Liver (tissue), 9 donors: ENCODE results near the gene WDR48. TPM values are rescaled to one million over a fixed set of nuclear protein-coding genes. Genes with fewer than 3 reads are reported as not detected.

ENCODE experiments used
- DNase-seq: peaks from one replicate; pipeline ENCODE4 v3.0.0-alpha.2; 2017; ENCODE audit warnings: low spot score
- H3K27ac ChIP-seq, 2 donors: one replicate each; pipeline ENCODE4 v1.7.0; 2013; ENCODE audit warnings: inconsistent platforms in 2 of 2, low read length in 2 of 2, control low read depth in 1 of 2, low read depth in 1 of 2, mild to moderate bottlenecking in 1 of 2
- H3K27me3 ChIP-seq, 4 donors: one replicate each; pipeline versions ENCODE4 v1.6.1 to v1.7.0; 2013; ENCODE audit warnings: low read length in 3 of 4, inconsistent platforms in 1 of 4, mild to moderate bottlenecking in 1 of 4, moderate library complexity in 1 of 4; ENCODE audit not compliant: control insufficient read depth in 4 of 4, insufficient read depth in 4 of 4
- H3K36me3 ChIP-seq, 4 donors: one replicate each; pipeline versions ENCODE4 v1.6.1 to v1.7.0; 2013; ENCODE audit warnings: low read length in 3 of 4, mild to moderate bottlenecking in 3 of 4, low read depth in 1 of 4, moderate library complexity in 1 of 4; ENCODE audit not compliant: control insufficient read depth in 4 of 4, insufficient read depth in 3 of 4
- H3K4me1 ChIP-seq, 4 donors: one replicate each; pipeline versions ENCODE4 v1.6.1 to v1.7.0; 2013; ENCODE audit warnings: low read length in 3 of 4, mild to moderate bottlenecking in 3 of 4, moderate library complexity in 1 of 4; ENCODE audit not compliant: control insufficient read depth in 4 of 4, insufficient read depth in 4 of 4
- H3K4me3 ChIP-seq, 3 donors: one replicate each; pipeline versions ENCODE4 v1.6.1 to v1.7.0; 2013; ENCODE audit warnings: low read length in 3 of 3, control low read depth in 1 of 3, low read depth in 1 of 3, mild to moderate bottlenecking in 1 of 3
- H3K9ac ChIP-seq, 2 donors: one replicate each; pipeline ENCODE4 v1.7.0; 2013; ENCODE audit warnings: low read length in 2 of 2, mild to moderate bottlenecking in 2 of 2, moderate library complexity in 2 of 2, control low read depth in 1 of 2, low read depth in 1 of 2
- H3K9me3 ChIP-seq, 4 donors: one replicate each; pipeline versions ENCODE4 v1.6.1 to v1.7.0; 2013; ENCODE audit warnings: low read length in 3 of 4; ENCODE audit not compliant: control insufficient read depth in 4 of 4
- EGR1 ChIP-seq, 2 donors: IDR thresholded peaks; 2 replicates each; pipeline ENCODE4 v1.6.1; 2016 to 2018; ENCODE audit warnings: antibody characterized with exemption in 2 of 2, low read depth in 2 of 2
- FOXA1 ChIP-seq: IDR thresholded peaks from 2 replicates; pipeline ENCODE4 v1.6.1; 2016; ENCODE audit warnings: antibody characterized with exemption
- FOXA2 ChIP-seq: IDR thresholded peaks from 2 replicates; pipeline ENCODE4 v1.6.1; 2016; ENCODE audit warnings: antibody characterized with exemption
- GABPA ChIP-seq, 2 donors: IDR thresholded peaks in 1 of 2; conservative IDR thresholded peaks in 1 of 2; 2 replicates each; pipeline ENCODE4 v1.6.1; 2016; ENCODE audit warnings: antibody characterized with exemption in 2 of 2, mild to moderate bottlenecking in 1 of 2, moderate library complexity in 1 of 2
- HNF4A ChIP-seq, 2 donors: conservative IDR thresholded peaks; 2 replicates each; pipeline ENCODE4 v1.6.1; 2016; ENCODE audit warnings: antibody characterized with exemption in 2 of 2, mild to moderate bottlenecking in 2 of 2
- HNF4G ChIP-seq: IDR thresholded peaks from 2 replicates; pipeline ENCODE4 v1.6.1; 2016; ENCODE audit warnings: antibody characterized with exemption
- JUND ChIP-seq, 2 donors: IDR thresholded peaks; 2 replicates each; pipeline ENCODE4 v1.6.1; 2016; ENCODE audit warnings: antibody characterized with exemption in 2 of 2
- NR2F2 ChIP-seq: IDR thresholded peaks from 2 replicates; pipeline ENCODE4 v1.6.1; 2016; ENCODE audit warnings: antibody characterized with exemption
- RAD21 ChIP-seq, 2 donors: IDR thresholded peaks; 2 replicates each; pipeline ENCODE4 v1.6.1; 2016; ENCODE audit warnings: antibody characterized with exemption in 2 of 2, mild to moderate bottlenecking in 2 of 2
- RXRA ChIP-seq, 2 donors: IDR thresholded peaks; 2 replicates each; pipeline ENCODE4 v1.6.1; 2017 to 2018; ENCODE audit warnings: antibody characterized with exemption in 2 of 2, mild to moderate bottlenecking in 1 of 2
- SP1 ChIP-seq: IDR thresholded peaks from 2 replicates; pipeline ENCODE4 v1.6.1; 2018; ENCODE audit warnings: antibody characterized with exemption, mild to moderate bottlenecking
- TAF1 ChIP-seq: conservative IDR thresholded peaks from 2 replicates; pipeline ENCODE4 v1.6.1; 2016; ENCODE audit warnings: antibody characterized with exemption, mild to moderate bottlenecking
- YY1 ChIP-seq: IDR thresholded peaks from 2 replicates; pipeline ENCODE4 v1.6.1; 2016; ENCODE audit warnings: antibody characterized with exemption, mild to moderate bottlenecking
- WGBS: extraction: QIAGEN DNeasy Blood & Tissue Kit; methylation state at CpG from one replicate; pipeline ENCODE4 v1.1.7; 2013; 5-methylcytosine and 5-hydroxymethylcytosine counted together
- polyA plus RNA-seq, 2 donors: library from polyadenylated mRNA; stranded (reverse) in 1 of 2; unstranded in 1 of 2; fragments of 200-250 nt in 1 of 2; fragments of >200 nt in 1 of 2; fragmentation: Nextera tagmentation in 1 of 2; extraction: Ambion mirVana in 1 of 2; gene quantifications; one replicate each; pipeline versions ENCODE4 v1.2.1 to v1.2.3, GENCODE V29; 2013 to 2015
- total RNA-seq, 2 donors: library from RNA; depleted of rRNA; stranded (reverse); fragments of >200 nt; gene quantifications; one replicate each; pipeline ENCODE4 v1.2.3, GENCODE V29; 2014
- TF ChIP-seq, protein P1 (sequence below): IDR thresholded peaks from 2 replicates; pipeline ENCODE4 v1.6.1; 2016; ENCODE audit warnings: antibody characterized with exemption, mild to moderate bottlenecking
- TF ChIP-seq, protein P2 (sequence below): IDR thresholded peaks from 2 replicates; pipeline ENCODE4 v1.6.1; 2016; ENCODE audit warnings: antibody characterized with exemption
- TF ChIP-seq, protein P3 (sequence below): IDR thresholded peaks from 2 replicates; pipeline ENCODE4 v1.6.1; 2016; ENCODE audit warnings: antibody characterized with exemption
- TF ChIP-seq, protein P4 (sequence below): fragments of 150-350 bp; IDR thresholded peaks from 2 replicates; pipeline ENCODE4 v1.5.1; 2017; ENCODE audit warnings: improper control_type of control experiment, low read depth, low read length; ENCODE audit not compliant: missing input control
- TF ChIP-seq, protein P5 (sequence below): IDR thresholded peaks from 2 replicates; pipeline ENCODE4 v1.6.1; 2016; ENCODE audit warnings: antibody characterized with exemption
- donor health status: healthy.
- donor health status: healthy.
- donor health status: healthy.
- donor health status: healthy.
- donor health status: healthy.

WDR48 gene
- total and polyA plus RNA-seq, 4 donors = 8.0 to 24.9 (median 16.5) TPM

DNA sequence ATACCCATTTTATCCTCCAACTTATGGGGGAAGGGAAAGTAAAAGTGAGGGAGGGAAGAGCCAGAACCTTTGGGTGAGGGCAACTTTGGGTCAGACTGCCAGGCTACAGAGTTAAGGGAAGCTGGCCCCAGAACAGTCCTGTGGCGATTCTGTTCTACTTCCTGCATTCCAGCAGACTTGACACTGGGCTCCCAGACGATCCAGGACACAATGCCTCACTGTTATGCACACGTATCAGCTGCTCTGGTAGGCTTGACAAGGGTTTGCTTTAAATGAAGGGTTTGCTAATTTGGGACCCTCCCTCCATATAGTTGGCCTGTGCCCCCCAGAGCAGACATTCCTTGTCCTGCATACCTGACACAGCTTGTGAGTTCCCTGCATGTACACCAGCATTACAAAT lies 45.0 kb downstream of the WDR48 start:
- H3K27me3 ChIP-seq = no peaks in the 10 kb centered on the region
- no peaks in the 10 kb centered on the region for H3K4me1 ChIP-seq
- H3K4me3 ChIP-seq = no peak overlapping the region
- WGBS = 63% methylated on average over 3 of the region's 3 CpGs
- no peak overlapping the region for H3K9ac ChIP-seq
- H3K27ac ChIP-seq = no peak overlapping the region
- no peak for DNase-seq
- H3K9me3 ChIP-seq = no peaks in the 10 kb centered on the region
- peaks cover 18 to 75% (median 44%) of the 10 kb centered on the region in 4 donors for H3K36me3 ChIP-seq
- TF ChIP-seq SP1 (no peak), TAF1 (no peak), FOXA2 (no peak), NR2F2 (no peak), YY1 (no peak), RAD21 (IDR thresholded peaks at IDR 0.05) (no peak), FOXA1 (no peak), JUND (IDR thresholded peaks at IDR 0.05) (no peak), HNF4G (no peak), RXRA (IDR thresholded peaks at IDR 0.05) (no peak), GABPA (IDR thresholded peaks at IDR 0.05 in 1 of 2, conservative IDR thresholded peaks at IDR 0.05 in 1 of 2) (no peak)
- TF ChIP-seq, protein P1, sequence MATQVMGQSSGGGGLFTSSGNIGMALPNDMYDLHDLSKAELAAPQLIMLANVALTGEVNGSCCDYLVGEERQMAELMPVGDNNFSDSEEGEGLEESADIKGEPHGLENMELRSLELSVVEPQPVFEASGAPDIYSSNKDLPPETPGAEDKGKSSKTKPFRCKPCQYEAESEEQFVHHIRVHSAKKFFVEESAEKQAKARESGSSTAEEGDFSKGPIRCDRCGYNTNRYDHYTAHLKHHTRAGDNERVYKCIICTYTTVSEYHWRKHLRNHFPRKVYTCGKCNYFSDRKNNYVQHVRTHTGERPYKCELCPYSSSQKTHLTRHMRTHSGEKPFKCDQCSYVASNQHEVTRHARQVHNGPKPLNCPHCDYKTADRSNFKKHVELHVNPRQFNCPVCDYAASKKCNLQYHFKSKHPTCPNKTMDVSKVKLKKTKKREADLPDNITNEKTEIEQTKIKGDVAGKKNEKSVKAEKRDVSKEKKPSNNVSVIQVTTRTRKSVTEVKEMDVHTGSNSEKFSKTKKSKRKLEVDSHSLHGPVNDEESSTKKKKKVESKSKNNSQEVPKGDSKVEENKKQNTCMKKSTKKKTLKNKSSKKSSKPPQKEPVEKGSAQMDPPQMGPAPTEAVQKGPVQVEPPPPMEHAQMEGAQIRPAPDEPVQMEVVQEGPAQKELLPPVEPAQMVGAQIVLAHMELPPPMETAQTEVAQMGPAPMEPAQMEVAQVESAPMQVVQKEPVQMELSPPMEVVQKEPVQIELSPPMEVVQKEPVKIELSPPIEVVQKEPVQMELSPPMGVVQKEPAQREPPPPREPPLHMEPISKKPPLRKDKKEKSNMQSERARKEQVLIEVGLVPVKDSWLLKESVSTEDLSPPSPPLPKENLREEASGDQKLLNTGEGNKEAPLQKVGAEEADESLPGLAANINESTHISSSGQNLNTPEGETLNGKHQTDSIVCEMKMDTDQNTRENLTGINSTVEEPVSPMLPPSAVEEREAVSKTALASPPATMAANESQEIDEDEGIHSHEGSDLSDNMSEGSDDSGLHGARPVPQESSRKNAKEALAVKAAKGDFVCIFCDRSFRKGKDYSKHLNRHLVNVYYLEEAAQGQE = no peak
- TF ChIP-seq, protein P2, sequence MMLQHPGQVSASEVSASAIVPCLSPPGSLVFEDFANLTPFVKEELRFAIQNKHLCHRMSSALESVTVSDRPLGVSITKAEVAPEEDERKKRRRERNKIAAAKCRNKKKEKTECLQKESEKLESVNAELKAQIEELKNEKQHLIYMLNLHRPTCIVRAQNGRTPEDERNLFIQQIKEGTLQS = no peak

DNA sequence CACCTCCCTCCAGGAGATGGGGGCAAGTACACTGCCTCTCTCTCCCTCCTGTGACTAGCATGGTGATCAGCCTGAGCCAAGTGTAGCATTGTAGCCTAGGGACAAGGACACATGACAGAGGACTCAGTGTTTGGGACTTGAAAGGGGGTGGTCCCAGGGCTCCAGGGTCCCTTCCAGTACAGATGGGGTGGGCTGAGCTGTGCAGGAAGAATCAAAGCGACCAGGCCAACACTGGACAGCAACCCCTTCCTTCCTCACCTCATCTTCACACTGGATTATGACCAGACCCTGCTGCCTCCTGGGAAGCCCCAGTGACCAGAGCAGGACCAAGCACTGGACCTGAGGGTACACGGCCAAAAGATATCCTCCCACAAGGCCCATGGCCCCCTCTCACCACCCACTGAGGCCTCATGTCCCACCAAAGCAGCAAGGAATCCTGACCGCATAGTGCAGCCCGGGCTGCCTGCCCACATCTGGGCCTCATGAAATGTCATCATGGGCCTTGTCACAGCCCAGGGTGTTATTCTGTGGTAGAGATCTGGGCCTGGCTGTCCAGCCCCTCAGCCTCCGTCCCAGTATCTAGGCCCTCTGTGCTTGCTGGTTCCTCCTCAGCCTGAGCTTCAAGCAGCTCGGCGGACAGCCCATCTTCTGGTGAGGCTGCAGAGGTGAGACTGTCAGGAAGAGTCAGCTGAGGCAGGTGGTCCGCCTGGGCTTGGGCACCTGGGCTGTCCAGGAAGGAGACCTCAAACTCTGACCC lies 46.1 kb downstream of the WDR48 start:
- Histone ChIP-seq H3K36me3 (peaks cover 18 to 64% (median 43%) of the 10 kb centered on the region in 4 donors), H3K9ac (no peak overlapping the region), H3K4me3 (no peak overlapping the region), H3K27ac (no peak overlapping the region), H3K4me1 (no peaks in the 10 kb centered on the region), H3K27me3 (no peaks in the 10 kb centered on the region), H3K9me3 (no peaks in the 10 kb centered on the region)
- 92% methylated on average over 8 of the region's 8 CpGs for WGBS
- TF ChIP-seq RAD21 (IDR thresholded peaks at IDR 0.05) = no peak
- TF ChIP-seq HNF4A (conservative IDR thresholded peaks at IDR 0.05) = no peak
- TF ChIP-seq SP1 = no peak
- TF ChIP-seq RXRA (IDR thresholded peaks at IDR 0.05) = no peak
- TF ChIP-seq FOXA1 = no peak
- TF ChIP-seq, protein P3, sequence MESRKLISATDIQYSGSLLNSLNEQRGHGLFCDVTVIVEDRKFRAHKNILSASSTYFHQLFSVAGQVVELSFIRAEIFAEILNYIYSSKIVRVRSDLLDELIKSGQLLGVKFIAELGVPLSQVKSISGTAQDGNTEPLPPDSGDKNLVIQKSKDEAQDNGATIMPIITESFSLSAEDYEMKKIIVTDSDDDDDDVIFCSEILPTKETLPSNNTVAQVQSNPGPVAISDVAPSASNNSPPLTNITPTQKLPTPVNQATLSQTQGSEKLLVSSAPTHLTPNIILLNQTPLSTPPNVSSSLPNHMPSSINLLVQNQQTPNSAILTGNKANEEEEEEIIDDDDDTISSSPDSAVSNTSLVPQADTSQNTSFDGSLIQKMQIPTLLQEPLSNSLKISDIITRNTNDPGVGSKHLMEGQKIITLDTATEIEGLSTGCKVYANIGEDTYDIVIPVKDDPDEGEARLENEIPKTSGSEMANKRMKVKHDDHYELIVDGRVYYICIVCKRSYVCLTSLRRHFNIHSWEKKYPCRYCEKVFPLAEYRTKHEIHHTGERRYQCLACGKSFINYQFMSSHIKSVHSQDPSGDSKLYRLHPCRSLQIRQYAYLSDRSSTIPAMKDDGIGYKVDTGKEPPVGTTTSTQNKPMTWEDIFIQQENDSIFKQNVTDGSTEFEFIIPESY = no peak
- TF ChIP-seq TAF1 = no peak
- TF ChIP-seq YY1 = no peak
- TF ChIP-seq, protein P4, sequence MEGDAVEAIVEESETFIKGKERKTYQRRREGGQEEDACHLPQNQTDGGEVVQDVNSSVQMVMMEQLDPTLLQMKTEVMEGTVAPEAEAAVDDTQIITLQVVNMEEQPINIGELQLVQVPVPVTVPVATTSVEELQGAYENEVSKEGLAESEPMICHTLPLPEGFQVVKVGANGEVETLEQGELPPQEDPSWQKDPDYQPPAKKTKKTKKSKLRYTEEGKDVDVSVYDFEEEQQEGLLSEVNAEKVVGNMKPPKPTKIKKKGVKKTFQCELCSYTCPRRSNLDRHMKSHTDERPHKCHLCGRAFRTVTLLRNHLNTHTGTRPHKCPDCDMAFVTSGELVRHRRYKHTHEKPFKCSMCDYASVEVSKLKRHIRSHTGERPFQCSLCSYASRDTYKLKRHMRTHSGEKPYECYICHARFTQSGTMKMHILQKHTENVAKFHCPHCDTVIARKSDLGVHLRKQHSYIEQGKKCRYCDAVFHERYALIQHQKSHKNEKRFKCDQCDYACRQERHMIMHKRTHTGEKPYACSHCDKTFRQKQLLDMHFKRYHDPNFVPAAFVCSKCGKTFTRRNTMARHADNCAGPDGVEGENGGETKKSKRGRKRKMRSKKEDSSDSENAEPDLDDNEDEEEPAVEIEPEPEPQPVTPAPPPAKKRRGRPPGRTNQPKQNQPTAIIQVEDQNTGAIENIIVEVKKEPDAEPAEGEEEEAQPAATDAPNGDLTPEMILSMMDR = no peak
- TF ChIP-seq GABPA (IDR thresholded peaks at IDR 0.05 in 1 of 2, conservative IDR thresholded peaks at IDR 0.05 in 1 of 2) = no peak
- no peak for TF ChIP-seq NR2F2
- no peak for TF ChIP-seq EGR1 (IDR thresholded peaks at IDR 0.05; ENCODE audit: low read depth in 2 of 2)
- TF ChIP-seq, protein P1 = no peak
- TF ChIP-seq JUND (IDR thresholded peaks at IDR 0.05) = no peak
- TF ChIP-seq FOXA2 = no peak
- TF ChIP-seq HNF4G = no peak
- TF ChIP-seq, protein P5, sequence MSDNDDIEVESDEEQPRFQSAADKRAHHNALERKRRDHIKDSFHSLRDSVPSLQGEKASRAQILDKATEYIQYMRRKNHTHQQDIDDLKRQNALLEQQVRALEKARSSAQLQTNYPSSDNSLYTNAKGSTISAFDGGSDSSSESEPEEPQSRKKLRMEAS = no peak
- TF ChIP-seq, protein P2 = no peak
- no peak for DNase-seq
